ENCODE measurements around the gene UBTD1. TPM values are rescaled to one million over a fixed set of nuclear protein-coding genes. Genes with fewer than 3 reads are reported as not detected.
"Not testable (repeated sequence)": the region's sequence is repeated elsewhere in the genome, so short reads cannot be mapped to it uniquely, and the experiment has no call there.

Gene UBTD1
- total RNA-seq, 4 donors from 2014 or later, result 0.29 to 25.9 (median 6.7) TPM

- Histone ChIP-seq H3K36me3 (no peaks in the 10 kb centered on the region), H3K27me3 (no peaks in the 10 kb centered on the region), H3K4me1 (no peaks in the 10 kb centered on the region), H3K4me3 (no peak overlapping the region), H3K9me3 (no peaks in the 10 kb centered on the region), H3K27ac (peak overlapping the region in 1 of 2 donors; percentile 42)
- peak in 1 of 2 donors; percentile 46 for DNase-seq
- intact Hi-C loops (cut with DNase I; ENCODE audit: low total_unique reads), result no loop called here
- TF ChIP-seq CTCF (IDR thresholded peaks at IDR 0.05) (no peak), POLR2A (IDR thresholded peaks at IDR 0.05) (no peak)
Measured at GRCh38 chr10:97574374-97575126, 75.8 kb downstream of the UBTD1 start.

GRCh38 chr10:97575127-97575668 lies 76.5 kb downstream of the UBTD1 start:
- peak overlapping the region in 1 of 2 donors; percentile 42 for H3K27ac ChIP-seq
- no peaks in the 10 kb centered on the region for H3K4me1 ChIP-seq
- no peak overlapping the region for H3K4me3 ChIP-seq
- intact Hi-C loops (cut with DNase I; ENCODE audit: low total_unique reads), result no loop called here
- no peak for DNase-seq
- no peaks in the 10 kb centered on the region for H3K27me3 ChIP-seq
- no peak for TF ChIP-seq POLR2A (IDR thresholded peaks at IDR 0.05)
- no peak for TF ChIP-seq CTCF (IDR thresholded peaks at IDR 0.05)
- no peaks in the 10 kb centered on the region for H3K9me3 ChIP-seq
- no peaks in the 10 kb centered on the region for H3K36me3 ChIP-seq

- DNase-seq; H3K4me3 ChIP-seq; H3K27me3 ChIP-seq; H3K27ac ChIP-seq; H3K9me3 ChIP-seq; H3K4me1 ChIP-seq; intact Hi-C loops (cut with DNase I; ENCODE audit: low total_unique reads); H3K36me3 ChIP-seq: not testable (repeated sequence)
Measured at GRCh38 chr10:97576487-97576886, 77.8 kb downstream of the UBTD1 start.

GRCh38 chr10:97577701-97578100 lies 79.0 kb downstream of the UBTD1 start:
- no peaks in the 10 kb centered on the region for H3K9me3 ChIP-seq
- H3K4me1 ChIP-seq, result no peaks in the 10 kb centered on the region
- no peak overlapping the region for H3K27ac ChIP-seq
- H3K36me3 ChIP-seq, result no peaks in the 10 kb centered on the region
- TF ChIP-seq CTCF (IDR thresholded peaks at IDR 0.05) (no peak), POLR2A (IDR thresholded peaks at IDR 0.05) (no peak)
- no peak overlapping the region for H3K4me3 ChIP-seq
- no peak for DNase-seq
- intact Hi-C loops (cut with DNase I; ENCODE audit: low total_unique reads), result no loop called here
- no peaks in the 10 kb centered on the region for H3K27me3 ChIP-seq

- H3K27me3 ChIP-seq, result no peaks in the 10 kb centered on the region
- H3K4me1 ChIP-seq, result no peaks in the 10 kb centered on the region
- TF ChIP-seq CTCF (IDR thresholded peaks at IDR 0.05) (no peak), POLR2A (IDR thresholded peaks at IDR 0.05) (no peak)
- no peak overlapping the region for H3K4me3 ChIP-seq
- no peaks in the 10 kb centered on the region for H3K36me3 ChIP-seq
- no peak overlapping the region for H3K27ac ChIP-seq
- intact Hi-C loops (cut with DNase I; ENCODE audit: low total_unique reads), result no loop called here
- no peaks in the 10 kb centered on the region for H3K9me3 ChIP-seq
- DNase-seq, result no peak
Measured at GRCh38 chr10:97578171-97578844, 79.6 kb downstream of the UBTD1 start.
